CD4-positive, alpha-beta T cell treated with Interleukin-21 for 1 hour (primary cell): ENCODE measurements around the gene IFITM1.
"Not testable (repeated sequence)": the region's sequence is repeated elsewhere in the genome, so short reads cannot be mapped to it uniquely, and the experiment has no call there.

Source experiments
- DNase-seq: peaks from one replicate; pipeline ENCODE4 v3.0.0-alpha.2; 2020

The IFITM1 gene

DNA sequence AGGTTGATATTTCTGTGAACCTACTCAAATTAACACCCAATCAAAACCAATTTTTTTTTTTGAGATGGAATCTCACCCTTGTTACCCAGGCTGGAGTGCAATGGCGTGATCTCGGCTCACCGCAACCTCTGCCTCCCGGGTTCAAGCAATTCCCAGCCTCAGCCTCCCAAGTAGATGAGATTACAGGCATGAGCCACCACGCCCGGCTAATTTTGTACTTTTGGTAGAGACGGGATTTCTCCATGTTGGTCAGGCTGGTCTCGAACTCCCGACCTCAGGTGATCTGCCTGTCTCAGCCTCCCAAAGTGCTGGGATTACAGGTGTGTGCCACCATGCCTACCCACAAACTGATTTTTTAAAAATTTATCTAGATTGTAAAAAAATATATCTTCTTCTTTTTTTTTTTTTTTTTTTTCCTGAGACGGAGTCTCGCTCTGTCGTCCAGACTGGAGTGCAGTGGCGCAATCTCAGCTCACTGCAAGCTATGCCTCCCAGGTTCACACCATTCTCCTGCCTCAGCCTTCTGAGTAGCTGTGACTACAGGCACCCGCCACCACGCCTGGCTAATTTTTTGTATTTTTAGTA, 14.8 kb downstream of the IFITM1 start:
- not testable (repeated sequence) for DNase-seq

GRCh38 chr11:329886-330253, 16.0 kb downstream of the IFITM1 start:
- DNase-seq, result no peak

- DNase-seq, result no peak
Observed at GRCh38 chr11:330307-330693, 16.5 kb downstream of the IFITM1 start.

DNA sequence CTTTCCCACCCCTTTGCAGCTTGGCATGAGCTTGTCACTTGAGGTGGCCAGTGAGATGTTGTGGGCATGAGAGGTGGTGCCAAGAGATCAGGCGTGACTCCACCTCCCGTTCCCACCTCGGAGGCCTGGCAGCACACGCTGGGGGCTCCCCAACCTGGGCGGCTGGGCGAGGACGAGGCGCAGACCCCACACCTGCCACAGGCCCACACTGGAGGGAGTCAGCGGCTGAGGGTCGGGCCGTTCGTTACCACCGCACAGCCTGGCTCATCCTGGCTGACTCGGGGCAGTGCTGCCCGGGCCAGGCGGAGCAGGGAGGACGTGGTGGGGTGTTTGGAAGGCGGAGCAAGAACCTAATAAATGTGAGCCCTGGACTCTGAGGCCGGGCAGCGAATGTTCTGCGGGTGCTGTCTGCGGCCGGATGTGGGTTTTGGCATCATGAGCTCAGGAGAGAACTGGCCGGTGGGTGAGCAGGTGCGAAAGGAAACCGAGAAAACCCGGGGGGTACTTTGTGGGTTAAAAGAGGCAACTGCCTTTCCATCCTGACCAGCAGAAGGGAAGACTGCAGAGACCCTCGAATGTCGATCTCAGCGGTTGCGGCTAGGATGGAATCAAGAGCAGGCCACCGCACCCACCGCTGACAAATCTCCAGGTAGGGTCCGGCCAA, 17.0 kb downstream of the IFITM1 start:
- no peak for DNase-seq

GRCh38 chr11:331358-332060, 17.7 kb downstream of the IFITM1 start:
- DNase-seq, result no peak

DNA sequence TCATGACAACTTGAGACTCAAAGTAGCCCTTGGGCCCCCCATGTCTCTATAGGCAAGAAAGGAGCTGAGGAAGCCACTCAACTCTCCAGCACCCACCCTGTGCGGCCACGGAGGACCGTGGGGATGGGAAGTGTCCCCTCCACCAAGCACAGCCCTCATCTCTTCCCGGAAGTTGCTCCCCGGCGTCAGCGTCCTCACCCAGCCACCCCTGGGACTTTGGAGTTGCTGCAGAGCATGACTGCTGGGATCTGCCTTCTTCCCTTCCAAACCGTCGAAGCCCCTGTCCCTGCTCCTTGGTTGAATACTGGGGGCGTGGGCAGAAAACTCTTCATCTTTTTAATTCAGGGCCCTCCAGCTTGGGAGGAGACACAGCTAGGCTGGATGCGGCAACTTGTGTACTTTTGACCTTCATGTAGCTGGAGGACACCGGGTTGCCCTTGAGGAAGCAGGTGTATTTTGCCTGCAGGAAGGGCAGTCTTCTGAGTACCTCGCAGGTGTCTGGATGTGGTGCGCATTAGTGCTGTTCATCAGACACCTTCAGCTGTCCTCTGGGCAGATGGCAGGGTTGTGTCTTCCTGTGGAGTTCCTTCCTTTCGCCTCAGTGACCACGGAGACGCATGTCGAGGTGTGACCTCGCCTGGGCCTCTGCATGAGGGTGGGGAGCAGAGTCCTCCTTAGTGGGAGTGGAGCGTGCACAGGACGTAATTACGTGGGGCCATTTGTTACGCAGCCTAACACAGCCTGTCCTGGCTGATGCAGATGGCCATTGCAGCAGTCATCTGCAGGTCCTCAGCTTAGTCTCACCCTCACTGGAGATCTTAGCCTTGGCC, 19.0 kb downstream of the IFITM1 start:
- no peak for DNase-seq

GRCh38 chr11:333616-334263, 19.9 kb downstream of the IFITM1 start:
- DNase-seq, result not testable (repeated sequence)

DNA sequence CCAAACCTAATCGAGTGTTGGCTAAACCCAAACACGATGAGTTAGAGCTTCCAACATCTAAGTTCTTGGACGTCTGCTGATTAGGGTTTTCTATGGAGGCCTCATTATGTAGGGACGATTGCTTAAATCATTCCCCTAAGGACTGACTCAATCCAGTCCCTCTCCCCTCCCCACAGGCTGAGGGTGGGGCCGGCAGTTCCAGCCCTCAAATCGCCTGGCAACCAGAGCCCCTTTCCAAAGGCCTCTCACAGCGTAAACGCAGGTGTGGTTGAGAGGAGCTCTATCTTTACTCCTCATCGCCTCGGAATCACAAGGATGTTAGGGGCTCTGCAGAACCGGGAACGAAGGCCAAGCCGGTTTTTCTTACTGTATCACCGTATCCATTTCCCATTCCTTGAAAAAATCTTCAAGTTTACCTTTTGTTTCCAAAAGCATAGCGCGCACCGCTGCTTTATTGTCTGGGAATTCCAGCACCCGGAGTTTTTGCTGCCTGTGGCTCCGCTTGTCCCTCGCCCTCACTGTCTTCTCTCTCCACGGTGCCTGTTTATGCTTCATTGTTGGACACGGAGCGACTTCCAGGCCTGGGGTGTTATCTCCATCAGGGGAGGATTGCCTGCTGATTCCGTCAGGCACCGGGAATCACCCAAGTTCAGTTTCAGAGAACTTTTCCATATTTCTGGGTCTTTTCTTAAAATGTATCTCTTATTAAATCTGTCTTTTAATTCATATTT, 20.6 kb downstream of the IFITM1 start:
- DNase-seq, result no peak

GRCh38 chr11:335779-336658, 22.2 kb downstream of the IFITM1 start:
- DNase-seq, result no peak

- DNase-seq, result no peak
Observed at GRCh38 chr11:336659-337198, 22.9 kb downstream of the IFITM1 start.

GRCh38 chr11:337711-338110, 23.9 kb downstream of the IFITM1 start:
- no peak for DNase-seq

DNA sequence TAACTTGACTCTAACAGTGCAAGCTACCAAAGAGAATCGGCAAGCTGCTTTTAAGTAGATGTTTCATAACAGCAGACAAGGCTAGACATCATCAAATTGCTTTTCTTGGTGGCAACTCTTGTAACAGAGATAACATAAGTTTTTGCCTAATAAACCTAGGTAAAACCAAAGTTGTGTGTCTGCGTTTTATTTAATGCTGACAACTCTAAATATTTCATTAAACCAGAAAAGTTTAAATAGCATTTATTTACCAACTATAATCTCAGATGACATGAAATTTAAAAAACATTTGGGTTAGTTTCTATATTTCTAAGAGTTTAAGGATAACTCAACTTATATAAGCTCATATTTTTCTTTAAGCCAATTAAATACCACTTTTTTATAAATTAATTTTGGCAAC, 26.1 kb downstream of the IFITM1 start:
- no peak for DNase-seq

- DNase-seq, result no peak
Observed at GRCh38 chr11:340539-341512, 27.0 kb downstream of the IFITM1 start.

DNA sequence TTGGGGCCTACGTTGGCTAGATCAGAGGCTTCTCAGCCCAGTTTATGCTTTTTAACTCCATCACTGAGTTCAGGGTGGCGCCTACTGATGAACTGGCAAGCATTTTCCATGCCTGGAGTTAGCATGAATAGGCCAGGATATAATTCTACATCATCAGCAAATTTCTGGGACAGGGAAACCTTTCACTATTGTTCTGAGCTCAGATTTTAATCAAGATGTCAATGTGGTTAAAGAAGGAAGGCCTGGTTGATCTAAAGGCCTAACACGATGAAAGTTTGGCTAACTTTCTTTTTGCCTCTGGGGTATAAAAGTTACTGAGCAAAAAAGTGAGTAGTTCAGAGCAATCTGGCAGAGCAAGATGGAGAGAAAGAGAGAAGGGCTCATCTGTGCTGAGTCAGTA, 28.5 kb downstream of the IFITM1 start:
- DNase-seq, result no peak

GRCh38 chr11:344836-345578, 31.2 kb downstream of the IFITM1 start:
- no peak for DNase-seq

GRCh38 chr11:346529-346928, 32.7 kb downstream of the IFITM1 start:
- DNase-seq, result no peak

GRCh38 chr11:349270-349954, 35.6 kb downstream of the IFITM1 start:
- not testable (repeated sequence) for DNase-seq

GRCh38 chr11:350033-350722, 36.3 kb downstream of the IFITM1 start:
- not testable (repeated sequence) for DNase-seq
